GM19467 (cell line): ENCODE data around the gene STK11IP.

Source experiments
- ATAC-seq: cut with Tn5 transposase; IDR thresholded peaks from one replicate; pipeline ENCODE4 v1.9.1; 2021; ENCODE audit warnings: mild to moderate bottlenecking, moderate library complexity; ENCODE audit not compliant: unreplicated experiment

STK11IP gene

DNA sequence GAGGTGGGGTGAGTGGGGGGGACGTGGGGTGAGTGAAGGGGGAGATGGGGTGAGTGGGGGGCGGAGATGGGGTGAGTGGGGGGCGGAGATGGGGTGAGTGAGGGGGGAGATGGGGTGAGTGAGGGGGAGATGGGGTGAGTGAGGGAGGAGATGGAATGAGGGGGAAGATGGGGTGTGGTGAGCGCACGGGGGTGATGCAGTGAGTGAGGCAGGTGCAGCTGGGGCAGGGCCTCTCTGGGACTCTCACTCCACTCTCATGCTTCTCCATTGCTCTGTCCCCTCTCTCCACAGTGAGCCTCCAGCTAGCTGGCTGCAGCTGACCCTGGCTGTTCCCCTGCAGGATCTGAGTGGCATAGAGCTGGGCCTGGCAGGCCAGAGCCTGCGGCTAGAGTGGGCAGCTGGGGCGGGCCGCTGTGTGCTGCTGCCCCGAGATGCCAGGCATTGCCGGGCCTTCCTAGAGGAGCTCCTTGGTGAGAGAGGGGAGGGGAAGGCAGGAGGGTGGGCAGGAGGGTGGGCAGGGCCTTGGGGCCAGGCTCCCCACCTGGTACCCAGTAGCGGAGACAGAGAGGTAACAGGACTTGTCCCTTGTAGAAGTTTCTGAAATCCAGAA lies 15.9 kb downstream of the STK11IP start:
- ATAC-seq: no peak

DNA sequence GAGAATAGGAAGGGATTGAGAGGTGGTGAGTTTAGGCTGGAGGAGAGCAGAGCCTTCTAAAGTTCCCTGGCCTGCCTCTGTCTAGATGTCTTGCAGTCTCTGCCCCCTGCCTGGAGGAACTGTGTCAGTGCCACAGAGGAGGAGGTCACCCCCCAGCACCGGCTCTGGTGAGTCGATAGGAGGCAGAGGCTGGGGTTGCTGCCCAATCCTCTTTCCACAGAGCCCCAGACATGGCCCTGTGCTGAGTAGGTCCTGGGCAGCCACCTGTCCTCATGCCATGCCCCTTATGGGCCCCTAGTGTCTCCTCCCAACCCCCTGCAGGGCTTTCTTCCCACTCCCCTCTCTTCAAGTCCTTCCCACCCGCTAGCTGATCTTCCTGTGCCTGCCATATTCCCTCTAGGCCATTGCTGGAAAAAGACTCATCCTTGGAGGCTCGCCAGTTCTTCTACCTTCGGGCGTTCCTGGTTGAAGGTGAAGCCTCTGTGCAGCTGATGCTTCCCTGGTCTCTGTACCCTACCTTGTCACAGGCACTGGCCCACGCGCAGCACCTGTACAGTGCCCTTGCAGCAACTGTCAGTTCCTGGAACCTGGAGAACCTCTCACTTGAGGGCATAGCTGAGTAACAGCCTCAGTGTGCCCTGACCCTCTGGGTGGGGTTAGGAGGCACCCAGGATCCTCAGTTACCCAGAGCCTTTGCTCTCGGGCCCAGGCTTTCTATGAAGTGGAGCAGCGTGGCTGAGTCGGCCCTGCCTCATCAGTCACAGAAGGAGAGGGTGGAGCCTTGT lies 16.6 kb downstream of the STK11IP start:
- no peak for ATAC-seq

DNA sequence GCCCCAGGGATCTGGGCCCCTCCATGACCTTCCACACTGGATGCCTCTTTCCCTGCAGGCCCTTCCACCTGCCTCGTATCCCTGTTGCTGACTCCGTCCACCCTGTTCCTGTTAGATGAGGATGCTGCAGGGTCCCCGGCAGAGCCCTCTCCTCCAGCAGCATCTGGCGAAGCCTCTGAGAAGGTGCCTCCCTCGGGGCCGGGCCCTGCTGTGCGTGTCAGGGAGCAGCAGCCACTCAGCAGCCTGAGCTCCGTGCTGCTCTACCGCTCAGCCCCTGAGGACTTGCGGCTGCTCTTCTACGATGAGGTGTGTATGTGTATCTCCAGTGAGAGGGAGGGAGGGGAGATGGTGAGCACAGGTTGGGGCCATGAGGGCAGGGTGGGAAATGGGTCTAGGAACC lies 17.4 kb downstream of the STK11IP start:
- no peak for ATAC-seq

DNA sequence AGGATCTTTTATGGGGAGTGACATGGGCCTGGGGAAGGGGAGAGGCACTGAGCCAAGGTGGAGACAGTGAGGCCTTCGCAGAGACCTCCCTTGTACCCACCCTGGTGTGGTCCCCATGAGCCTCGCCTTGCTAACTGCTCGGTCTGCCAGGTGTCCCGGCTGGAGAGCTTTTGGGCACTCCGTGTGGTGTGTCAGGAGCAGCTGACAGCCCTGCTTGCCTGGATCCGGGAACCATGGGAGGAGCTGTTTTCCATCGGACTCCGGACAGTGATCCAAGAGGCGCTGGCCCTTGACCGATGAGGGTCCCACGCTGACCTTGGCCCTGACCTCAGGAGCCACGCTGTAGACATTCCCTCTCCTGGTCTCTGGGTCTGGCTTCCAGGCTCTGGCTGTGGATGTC lies 18.2 kb downstream of the STK11IP start:
- ATAC-seq: no peak

DNA sequence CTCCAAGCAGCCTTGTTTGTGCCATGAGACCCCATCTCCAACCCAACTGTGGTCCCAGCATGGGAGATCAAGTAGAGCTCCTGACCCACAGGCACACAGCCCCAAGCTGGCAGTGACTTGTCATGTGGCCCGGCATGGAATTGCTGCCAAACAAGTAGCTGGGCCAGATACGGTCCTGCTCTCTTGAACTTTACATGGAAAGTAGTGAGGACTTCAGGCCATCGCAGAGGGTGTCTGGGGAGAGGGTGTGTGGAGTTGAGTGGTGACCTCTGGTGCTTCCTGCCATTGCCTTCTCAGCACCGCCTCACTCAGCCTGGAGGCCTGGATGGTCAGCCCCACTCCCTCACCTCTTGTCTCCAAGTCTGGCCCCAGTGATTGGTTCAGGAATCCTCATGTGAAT lies 18.9 kb downstream of the STK11IP start:
- ATAC-seq: no peak

DNA sequence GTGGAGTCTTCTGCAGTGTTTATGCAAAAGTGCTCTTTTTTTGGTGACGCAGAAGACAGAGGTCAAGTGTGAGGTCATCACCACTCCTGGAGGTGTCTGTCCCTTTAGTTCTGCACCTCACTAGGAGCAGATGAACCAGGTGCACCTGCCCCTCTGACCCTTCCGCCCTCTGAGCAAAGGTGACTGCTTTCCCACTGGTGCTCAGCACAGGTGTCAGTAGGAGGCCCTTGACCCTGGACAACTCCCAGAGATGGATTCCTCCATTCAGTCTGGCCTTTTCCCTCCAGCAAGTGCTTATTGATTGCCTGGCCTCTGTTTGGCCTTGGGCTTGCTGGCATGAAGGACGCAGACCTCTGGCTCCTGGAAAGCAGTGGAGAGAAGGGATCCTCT lies 21.1 kb downstream of the STK11IP start:
- no peak for ATAC-seq

DNA sequence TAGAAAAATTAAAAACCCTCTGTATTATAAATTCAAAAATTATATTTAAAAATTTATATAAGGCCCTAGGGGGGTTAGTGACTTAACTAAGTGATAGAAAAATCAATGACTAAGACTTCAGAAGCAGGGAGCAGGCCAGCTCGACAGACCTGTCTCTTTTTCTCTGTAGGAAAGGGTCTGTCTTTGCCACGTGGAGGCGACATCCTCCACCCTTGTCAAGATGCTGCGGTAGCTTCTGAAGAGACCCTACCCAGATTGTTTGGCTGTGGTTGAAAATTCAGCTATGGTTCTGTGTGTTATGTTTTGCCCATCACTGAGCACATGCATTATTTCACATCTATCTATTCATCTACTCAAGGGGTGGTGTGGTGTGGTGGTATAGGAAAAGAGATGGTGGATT lies 21.6 kb downstream of the STK11IP start:
- no peak for ATAC-seq

DNA sequence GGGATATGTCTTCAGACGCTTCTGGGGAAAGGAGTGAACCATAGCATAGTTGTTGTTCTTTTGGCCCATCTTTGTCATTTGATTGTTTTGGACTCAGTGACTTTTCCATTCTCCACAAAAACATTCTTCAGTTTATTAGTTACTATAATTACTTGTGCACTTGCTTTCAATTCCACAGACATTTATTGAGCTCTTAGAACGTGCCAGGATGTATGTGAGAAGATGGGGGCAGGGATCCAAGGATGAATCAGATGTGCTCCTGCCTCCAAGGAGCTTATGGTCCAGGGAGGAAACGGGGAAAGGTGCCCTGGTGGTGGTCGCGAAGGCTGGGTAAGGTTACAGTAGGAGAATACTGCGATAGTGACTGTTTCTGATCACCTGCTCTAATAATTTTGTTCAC lies 22.9 kb downstream of the STK11IP start:
- no peak for ATAC-seq

DNA sequence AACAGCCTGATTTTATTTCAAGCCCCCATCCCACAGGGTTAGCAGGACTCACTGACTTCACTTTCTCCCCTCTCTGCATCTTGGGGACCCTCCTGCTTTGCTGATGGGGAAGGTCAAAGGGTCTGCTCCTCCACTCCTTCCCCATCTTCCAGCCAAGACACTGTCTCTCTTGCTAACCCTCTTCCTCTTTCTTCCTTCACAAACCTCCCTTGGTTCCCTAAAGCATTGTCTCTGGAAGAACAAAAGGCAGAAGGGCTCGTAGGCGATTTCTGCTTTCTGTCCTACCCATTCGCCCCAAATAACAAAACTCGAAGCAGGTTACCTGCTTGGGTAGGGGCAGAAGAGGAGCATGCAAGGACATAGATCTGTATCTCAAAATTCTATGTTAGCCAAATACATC lies 24.3 kb downstream of the STK11IP start:
- no peak for ATAC-seq

DNA sequence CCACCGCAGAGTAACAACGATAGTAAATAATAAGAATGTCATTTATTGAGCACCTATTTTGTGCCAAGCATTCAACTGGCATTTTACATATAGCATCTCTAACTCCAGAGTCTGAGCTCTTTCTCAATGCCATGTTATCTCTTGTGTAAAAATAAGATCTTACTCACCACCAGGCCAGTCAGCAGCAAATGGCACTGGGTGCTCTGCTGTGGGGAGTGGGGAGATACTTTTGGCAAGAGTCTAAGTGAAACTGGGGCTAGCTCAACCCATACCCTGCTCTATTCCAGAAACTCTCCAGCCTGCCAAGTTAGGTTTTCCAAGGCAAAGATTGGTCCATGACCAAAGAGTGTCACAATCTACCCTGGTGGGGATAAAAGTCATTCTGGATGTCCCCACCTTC lies 24.8 kb downstream of the STK11IP start:
- no peak for ATAC-seq

DNA sequence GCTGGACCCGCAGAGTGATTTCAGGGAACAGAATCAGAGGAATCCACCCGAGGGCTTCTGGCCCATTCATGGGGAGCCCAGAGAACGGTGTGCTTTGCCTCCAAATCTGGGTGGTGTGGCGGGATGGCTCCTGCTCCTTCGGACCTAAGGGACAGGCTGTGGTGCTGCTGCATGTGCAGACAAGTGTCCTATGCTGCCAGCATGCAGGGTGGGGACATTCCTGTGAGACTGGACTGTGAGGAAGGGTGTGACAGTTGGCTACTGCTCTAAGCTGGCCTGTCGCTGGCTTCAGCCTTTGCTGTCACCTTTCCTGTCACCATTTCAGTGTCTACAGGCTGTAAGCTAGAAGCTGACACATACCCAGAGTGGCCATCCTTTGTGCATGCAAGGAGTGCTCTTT lies 26.9 kb downstream of the STK11IP start:
- ATAC-seq: no peak

DNA sequence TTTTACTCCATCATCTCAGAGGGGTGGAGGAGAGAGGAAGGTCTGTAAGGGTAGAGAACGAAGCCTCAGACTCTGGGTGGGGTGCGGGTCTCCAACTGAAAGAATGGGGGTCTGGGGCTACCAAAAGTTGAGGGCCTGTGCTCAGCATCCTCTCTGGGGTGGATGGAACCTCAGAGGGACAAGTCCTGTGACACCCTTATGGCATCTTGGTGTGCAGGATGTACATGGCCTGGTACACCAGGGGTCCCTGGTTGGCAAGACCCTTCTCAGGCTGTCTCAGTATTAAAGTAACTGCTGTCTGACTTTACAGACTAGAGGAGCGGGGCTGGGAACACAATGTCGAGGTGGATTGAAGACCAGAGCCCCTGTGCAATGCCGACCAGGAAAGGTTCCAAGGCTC lies 27.5 kb downstream of the STK11IP start:
- no peak for ATAC-seq

DNA sequence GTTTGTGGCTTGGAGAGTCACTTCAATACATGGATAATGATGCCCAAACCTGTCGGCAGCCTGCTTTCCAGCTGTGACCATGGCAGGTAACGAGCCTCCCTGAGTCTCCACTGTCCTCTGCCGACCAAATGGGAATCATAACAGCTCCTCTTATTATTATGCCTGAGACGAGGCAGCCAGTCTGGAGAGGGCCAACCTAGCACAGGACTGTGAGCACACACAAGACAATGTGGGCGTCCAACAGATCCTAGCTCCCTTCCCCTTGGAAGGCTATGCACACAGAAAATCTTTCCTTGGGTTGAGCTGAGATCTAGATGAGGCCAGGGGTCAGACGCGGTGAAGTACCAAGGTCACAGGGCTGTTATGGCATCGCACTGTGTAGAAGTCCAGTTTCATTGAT lies 28.9 kb downstream of the STK11IP start:
- no peak for ATAC-seq

DNA sequence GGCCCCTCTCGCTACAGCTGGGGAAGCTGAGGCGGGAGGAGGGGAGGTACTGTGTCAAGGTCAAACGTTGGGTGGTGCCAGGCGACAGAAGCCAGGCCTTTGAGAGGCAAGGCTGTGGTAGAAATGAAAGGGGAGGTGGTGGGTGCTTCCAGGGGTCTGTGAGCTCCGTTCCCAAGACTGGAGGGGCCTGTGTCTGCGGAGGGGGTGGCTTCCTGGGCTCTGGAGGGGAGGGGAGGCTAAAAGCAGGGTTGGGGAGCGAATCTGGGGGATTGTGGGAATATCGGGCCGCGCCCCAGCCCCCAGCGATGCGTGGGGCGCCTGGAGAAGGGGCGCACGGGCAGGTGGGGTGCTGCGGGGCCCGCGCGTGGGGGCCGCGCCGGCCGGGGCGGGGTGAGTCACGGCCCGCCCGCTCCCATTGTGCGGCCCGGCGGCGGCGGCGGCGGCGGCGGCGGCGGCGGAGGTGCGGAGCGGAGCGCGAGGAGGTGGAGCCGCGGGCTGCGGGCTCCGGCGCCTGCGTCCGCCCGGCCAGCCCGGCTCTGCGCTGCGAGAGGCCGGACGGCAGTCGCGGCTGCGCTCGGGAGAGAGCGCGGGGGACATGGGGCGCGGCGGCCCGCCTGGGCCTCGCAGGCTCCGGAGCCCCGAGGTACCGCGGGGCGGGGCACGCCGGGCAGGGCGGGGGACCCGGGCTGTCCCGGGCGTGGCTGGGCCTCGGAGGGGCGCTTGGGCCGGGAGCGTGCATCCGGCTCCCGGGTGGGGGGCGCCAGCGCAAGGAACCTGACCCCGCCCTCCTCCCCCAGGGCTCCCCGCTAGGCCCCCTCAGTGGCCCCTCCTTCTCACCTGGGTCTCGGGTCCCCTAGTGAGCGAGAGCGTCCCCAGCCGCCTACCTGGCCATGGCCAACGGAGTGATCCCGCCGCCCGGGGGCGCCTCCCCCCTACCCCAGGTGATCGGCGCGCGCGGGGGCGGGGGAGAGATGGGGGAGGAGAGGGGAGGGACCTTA lies 29.7 kb downstream of the STK11IP start, which contains the start of gene SLC4A3:
SLC4A3 (plus strand) TSS at position 528 of the 998 bp plus-strand sequence; CDS start at position 891, 363 bp downstream.
- ATAC-seq: no peak

DNA sequence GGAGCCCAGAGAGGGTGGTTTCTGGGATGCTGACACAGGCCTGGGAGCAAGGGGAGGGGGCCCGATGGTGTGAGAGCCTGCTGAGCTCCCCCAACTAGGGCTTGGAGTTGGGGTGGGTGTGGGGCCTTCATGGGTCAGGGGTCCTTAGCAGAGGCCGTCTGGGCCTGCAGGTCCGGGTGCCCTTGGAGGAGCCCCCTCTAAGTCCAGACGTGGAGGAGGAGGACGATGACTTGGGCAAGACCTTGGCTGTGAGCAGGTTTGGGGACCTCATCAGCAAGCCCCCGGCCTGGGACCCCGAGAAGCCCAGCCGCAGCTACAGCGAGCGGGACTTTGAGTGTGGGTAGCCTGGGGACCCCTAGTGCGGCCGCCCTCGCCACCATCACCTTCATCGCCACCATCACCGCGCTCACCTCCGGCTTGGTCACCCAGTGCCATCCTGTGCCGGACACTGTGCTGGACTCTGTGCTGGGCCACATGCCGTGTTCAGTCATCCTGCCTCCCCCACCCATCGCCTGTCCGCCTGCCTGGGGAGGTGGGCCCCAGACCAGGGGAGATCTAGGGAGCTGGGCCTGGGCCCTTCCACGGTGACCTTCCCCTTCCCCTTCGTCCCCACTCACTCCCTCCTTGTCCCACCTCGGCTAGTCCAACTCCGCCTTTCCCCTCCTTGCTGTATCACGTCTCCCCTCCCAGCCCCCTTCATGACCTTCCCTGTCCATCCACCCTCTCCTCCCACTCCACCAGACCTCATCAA lies 30.8 kb downstream of the STK11IP start:
- ATAC-seq: no peak

DNA sequence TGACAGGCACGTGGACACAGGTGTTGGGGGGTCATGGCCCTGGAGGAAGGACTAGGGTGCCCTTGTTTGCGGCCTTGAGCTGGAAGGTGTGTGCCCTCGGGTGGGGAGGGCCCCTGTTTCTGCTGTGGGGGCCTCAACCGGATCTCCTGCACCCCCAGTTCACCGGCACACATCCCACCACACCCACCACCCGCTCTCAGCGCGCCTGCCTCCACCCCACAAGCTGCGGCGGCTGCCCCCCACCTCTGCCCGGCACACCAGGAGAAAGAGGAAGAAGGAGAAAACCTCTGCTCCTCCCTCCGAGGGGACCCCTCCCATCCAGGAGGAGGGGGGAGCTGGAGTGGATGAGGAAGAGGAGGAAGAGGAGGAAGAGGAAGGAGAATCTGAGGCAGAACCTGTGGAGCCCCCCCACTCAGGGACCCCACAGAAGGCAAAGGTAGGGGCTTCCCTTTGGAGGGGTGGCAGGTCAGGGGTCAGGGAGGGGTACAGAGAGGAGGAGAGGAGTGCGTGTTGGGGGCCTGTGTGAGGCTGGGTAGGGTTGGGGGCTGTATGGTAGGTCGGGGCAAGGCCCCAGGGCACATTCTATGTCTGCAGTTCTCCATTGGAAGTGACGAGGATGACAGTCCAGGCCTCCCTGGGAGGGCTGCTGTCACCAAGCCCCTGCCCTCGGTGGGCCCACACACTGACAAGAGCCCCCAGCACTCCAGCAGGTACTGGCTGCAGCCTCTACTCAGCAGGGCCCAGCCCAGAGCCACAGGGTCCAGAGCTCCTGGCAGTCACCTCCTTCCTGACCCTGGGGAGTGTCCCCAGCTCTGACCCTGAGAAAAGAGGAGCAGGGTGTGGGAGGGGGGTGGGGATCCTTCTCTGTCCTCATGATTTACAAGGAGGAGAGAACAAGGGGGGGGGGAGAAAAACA lies 31.6 kb downstream of the STK11IP start:
- no peak for ATAC-seq

DNA sequence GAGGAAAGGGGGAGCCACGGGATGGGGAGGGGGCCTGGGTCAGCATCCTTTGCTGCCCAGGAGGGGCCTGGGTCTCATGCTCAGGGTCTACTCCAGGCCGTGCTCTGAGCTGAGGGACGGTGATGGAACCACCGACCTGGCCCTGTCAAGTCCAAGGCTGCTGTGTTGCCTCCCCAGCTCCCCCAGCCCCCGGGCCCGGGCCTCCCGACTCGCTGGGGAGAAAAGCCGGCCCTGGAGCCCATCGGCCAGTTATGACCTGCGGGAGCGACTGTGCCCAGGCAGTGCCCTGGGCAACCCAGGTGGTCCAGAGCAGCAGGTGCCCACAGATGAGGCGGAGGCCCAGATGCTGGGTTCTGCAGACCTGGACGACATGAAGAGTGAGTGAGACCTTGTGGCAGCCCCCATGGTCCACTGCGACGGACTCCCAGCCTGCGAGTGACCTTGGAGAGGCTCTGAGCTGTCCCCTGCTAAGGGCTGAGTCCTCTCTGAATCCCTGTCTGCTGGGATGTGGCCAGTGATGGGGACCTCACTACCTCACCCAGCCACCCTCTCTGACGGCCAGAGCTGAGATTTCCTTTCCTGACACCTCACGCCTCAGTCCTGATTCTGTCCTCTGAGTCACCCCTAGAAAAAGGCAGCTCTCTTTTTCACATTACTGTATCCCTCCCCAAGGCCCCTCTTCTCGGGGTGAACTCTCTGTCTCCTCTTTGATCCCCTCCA lies 32.5 kb downstream of the STK11IP start:
- ATAC-seq: no peak

DNA sequence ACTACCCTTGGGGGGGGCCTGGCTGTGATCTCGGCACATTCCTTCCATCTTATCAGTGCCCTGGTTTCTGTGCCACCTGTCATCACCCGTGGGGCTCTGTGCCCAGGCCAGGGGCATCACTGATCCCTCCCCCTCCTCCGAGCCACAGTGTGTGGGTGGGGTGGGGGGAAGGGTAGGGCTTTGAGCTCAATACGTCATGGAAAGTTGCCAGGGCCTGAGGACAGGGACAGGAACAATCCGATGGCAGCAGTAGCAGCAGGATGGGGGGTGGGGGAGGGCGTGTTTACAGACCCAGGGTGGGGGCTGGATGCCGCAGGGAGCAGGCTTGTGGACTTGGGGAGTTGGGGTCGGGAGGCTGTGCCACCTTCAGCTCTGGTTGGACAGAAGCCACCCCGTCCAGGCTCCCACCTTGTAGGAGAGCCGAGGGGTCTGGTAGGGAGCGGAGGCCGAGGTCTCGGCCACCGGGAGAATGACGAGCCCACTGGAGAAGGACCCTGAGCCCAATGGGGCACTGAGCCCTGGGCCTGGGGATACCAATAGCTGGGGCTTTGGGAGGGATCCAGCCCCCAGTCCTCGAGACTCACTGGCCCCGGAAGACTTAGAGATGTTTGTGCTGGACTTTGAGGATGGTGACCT lies 33.2 kb downstream of the STK11IP start:
- no peak for ATAC-seq
